Measurements from ENCODE around the gene HAUS5.
"Not testable (repeated sequence)": the region's sequence is repeated elsewhere in the genome, so short reads cannot be mapped to it uniquely, and the experiment has no call there.

Gene HAUS5

GRCh38 chr19:35643255-35644205 lies 31.0 kb downstream of the HAUS5 start:
- DNase-seq (ENCODE audit: low read depth in 2 of 2) = peak; percentile 58 to 71

- peak; percentile 87 to 92 for DNase-seq (ENCODE audit: low read depth in 2 of 2)
Measured at GRCh38 chr19:35644206-35644986, 31.9 kb downstream of the HAUS5 start.

GRCh38 chr19:35644987-35645679 lies 32.6 kb downstream of the HAUS5 start:
- DNase-seq (ENCODE audit: low read depth in 2 of 2) = peak; percentile 58 to 62

- DNase-seq (ENCODE audit: low read depth in 2 of 2) = no peak
Measured at GRCh38 chr19:35645680-35646511, 33.4 kb downstream of the HAUS5 start.

GRCh38 chr19:35648017-35648961 lies 35.8 kb downstream of the HAUS5 start, which contains the start of gene COX6B1:
TSS of gene COX6B1 (plus strand) at chr19:35648323. CDS start at chr19:35651244, 2,921 bp downstream.
- DNase-seq (ENCODE audit: low read depth in 2 of 2) = peak; percentile 86 to 93

GRCh38 chr19:35650581-35650980 lies 38.0 kb downstream of the HAUS5 start:
- DNase-seq (ENCODE audit: low read depth in 2 of 2) = no peak

GRCh38 chr19:35654828-35655227 lies 42.3 kb downstream of the HAUS5 start:
- DNase-seq (ENCODE audit: low read depth in 2 of 2) = not testable (repeated sequence)

GRCh38 chr19:35655600-35655999 lies 43.1 kb downstream of the HAUS5 start:
- DNase-seq (ENCODE audit: low read depth in 2 of 2) = no peak

- DNase-seq (ENCODE audit: low read depth in 2 of 2) = no peak
Measured at GRCh38 chr19:35656700-35657099, 44.2 kb downstream of the HAUS5 start.

GRCh38 chr19:35657904-35658700 lies 45.6 kb downstream of the HAUS5 start:
- no peak for DNase-seq (ENCODE audit: low read depth in 2 of 2)

GRCh38 chr19:35661995-35662340 lies 49.4 kb downstream of the HAUS5 start:
- DNase-seq (ENCODE audit: low read depth in 2 of 2) = no peak

- no peak for DNase-seq (ENCODE audit: low read depth in 2 of 2)
Measured at GRCh38 chr19:35663981-35664380, 51.4 kb downstream of the HAUS5 start.

- no peak for DNase-seq (ENCODE audit: low read depth in 2 of 2)
Measured at GRCh38 chr19:35665157-35665556, 52.6 kb downstream of the HAUS5 start.

- no peak for DNase-seq (ENCODE audit: low read depth in 2 of 2)
Measured at GRCh38 chr19:35665604-35666003, 53.1 kb downstream of the HAUS5 start.

GRCh38 chr19:35666251-35666913 lies 53.8 kb downstream of the HAUS5 start, which contains the start of gene UPK1A:
TSS of gene UPK1A (plus strand) at chr19:35666517. CDS start at chr19:35666813, 296 bp downstream.
- DNase-seq (ENCODE audit: low read depth in 2 of 2) = no peak

- no peak for DNase-seq (ENCODE audit: low read depth in 2 of 2)
Measured at GRCh38 chr19:35669566-35669965, 57.0 kb downstream of the HAUS5 start.

GRCh38 chr19:35669974-35670373 lies 57.4 kb downstream of the HAUS5 start:
- DNase-seq (ENCODE audit: low read depth in 2 of 2) = no peak

GRCh38 chr19:35670686-35671085 lies 58.2 kb downstream of the HAUS5 start:
- no peak for DNase-seq (ENCODE audit: low read depth in 2 of 2)

All from stimulated activated CD8-positive, alpha-beta memory T cell treated with anti-CD3 and anti-CD28 coated beads, Interleukin-7, amount 100 ng/mL, for 4 hours (primary cell).